Muscle of arm (tissue), 12 donors: Measurements from ENCODE around the gene HSPA4L. TPM values are rescaled to one million over a fixed set of nuclear protein-coding genes. Genes with fewer than 3 reads are reported as not detected.

Experiments
- DNase-seq: peaks from one replicate; pipeline ENCODE4 v3.0.0-alpha.2; 2013
- polyA plus RNA-seq, 12 donors: library from polyadenylated mRNA; unstranded; fragments of 120-200 nt; gene quantifications; one replicate each; pipeline ENCODE4 v1.2.1, GENCODE V29; 2013; ENCODE audit not compliant: insufficient read length in 12 of 12

The HSPA4L gene
- polyA plus RNA-seq, 12 donors: 6.2 to 130 (median 7.6) TPM; not detected in 1

DNA sequence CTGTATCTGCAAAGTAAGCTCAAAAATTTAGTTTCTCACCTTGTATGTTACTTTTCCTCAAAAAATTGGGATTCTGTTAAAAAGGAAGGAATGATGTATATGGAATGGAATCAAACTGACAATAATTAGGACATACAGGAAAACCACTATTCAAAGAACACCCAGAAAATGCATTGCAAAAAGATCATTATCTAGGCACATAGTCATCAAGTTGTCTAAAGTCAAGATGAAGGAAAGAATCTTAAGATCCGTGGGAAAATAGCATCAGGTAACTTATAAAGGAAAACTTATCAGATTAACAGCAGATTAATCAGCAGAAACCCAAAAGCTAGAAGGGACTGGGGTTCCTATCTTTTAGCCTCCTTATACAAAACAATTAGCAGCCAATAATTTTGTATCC is 75.5 kb downstream of the HSPA4L start:
- no peak for DNase-seq

GRCh38 chr4:127868196-127868595 is 86.1 kb downstream of the HSPA4L start:
- DNase-seq: no peak

DNA sequence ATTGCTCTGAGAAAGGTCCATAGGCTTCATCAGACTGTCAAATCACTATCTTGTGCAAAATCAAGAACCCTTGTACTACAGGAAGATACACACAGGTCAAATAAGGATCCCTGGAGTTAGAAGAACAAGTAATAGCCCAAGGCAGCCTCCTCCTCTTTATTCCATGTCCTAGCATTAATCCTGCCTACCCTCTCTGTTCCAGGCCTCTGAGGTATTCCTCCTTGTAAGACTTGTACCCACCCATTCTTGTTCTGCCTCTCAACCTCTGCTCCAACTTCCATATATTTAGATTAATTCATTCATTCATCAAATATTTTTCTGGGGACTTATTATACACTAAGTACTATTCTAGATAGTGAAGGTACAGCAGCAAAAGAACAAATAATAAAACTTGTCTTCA is 88.2 kb downstream of the HSPA4L start:
- no peak for DNase-seq

GRCh38 chr4:127870688-127871087 is 88.6 kb downstream of the HSPA4L start:
- peak; percentile 17 for DNase-seq

GRCh38 chr4:127875791-127876190 is 93.7 kb downstream of the HSPA4L start:
- no peak for DNase-seq

DNA sequence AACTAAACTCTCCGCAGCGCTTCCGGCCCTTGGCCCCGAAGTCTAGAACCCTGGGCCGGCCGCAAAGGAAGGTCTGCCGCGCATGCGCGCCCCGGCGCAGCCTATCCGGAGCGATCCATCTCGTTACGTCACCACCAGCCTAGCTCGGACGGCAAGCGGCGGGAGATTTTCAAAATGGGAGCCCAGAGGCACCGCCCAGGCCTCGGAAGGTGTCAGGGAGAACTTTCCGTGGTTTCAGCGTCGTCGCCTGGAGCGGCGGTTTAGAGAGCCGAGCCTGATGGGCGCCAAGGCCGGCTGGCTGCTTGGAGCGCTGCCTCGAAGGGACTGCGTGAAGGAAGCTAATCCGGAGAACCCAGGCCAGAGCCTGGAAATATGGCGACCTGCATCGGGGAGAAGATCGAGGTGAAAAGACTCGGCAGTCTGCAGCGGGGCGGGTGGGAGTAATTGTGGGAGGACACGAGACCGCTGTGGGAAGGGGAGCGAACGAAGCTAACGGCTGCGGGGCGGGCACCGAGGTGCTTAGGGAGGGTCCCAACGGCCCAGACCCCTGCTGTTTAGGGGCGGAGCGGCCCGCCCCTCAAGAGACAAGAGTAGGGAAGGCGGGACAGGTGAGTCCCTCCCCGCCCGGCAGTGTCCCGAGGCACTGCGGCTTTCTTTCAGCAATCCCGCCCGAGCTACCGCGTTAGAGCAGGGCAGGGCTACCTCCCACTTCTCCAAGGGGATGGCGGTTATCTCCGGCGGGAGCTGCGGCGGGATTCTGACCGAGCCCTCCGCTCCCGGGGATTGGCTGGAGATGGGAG is 98.8 kb downstream of the HSPA4L start, which contains the start of gene PLK4:
TSS of gene PLK4 (plus strand) at position 131 of the 800 bp plus-strand sequence. CDS start at position 373, 242 bp downstream.
- peak; percentile 99 for DNase-seq

DNA sequence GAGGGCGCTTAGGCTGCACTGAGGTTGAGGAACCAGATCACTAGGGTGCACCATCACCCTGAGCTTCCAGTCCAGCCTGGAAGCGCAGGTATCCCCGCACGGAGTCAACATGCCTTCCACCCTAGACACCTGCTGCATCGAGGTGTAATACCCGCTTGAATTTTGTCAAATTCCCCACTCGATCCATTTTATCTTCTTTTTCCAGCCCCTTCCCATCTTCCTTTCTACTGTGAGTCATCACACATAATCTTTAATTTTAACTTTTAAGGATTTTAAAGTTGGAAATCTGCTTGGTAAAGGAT is 99.4 kb downstream of the HSPA4L start:
- no peak for DNase-seq

DNA sequence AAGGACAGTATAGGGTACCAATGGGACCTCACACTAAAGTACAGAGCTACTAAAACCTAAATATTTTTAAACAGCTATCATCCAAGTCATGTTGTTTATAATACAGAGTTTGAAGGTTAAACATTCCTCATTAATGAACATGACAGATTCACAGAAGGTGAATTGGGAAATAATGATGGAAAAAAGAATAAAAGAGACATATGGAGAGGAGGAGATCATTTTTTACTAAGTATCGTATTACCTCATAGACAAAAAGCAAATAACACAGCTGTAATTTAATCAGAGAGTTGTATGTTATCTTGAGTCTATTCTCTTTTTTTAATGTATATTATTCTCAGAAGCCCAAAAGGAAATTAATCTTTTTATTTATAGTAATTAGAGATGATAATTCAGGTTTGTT is 106.4 kb downstream of the HSPA4L start:
- no peak for DNase-seq

DNA sequence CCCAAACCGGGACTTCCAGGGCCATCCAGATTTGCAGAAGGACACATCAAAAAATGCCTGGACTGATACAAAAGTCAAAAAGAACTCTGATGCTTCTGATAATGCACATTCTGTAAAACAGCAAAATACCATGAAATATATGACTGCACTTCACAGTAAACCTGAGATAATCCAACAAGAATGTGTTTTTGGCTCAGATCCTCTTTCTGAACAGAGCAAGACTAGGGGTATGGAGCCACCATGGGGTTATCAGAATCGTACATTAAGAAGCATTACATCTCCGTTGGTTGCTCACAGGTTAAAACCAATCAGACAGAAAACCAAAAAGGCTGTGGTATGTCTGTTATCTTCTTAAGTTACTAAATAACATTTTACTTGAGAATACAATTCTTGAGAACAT is 107.8 kb downstream of the HSPA4L start:
- DNase-seq: no peak

Other genes starting within 250 kb of the HSPA4L start
- 10 to 100 TPM in 6 of 12 donors, 1 to 10 TPM in 5, not detected in 1; 6.7 to 19.8 (median 10.6) TPM for gene INTU, start 149.4 kb upstream of the HSPA4L start, polyA plus RNA-seq
- gene SLC25A31, start 51.9 kb upstream of the HSPA4L start, polyA plus RNA-seq: under 1 TPM in 1 of 12 donors, not detected in 11; 0.09 TPM
- 10 to 100 TPM in 8 of 12 donors, 1 to 10 TPM in 3, not detected in 1; 6.2 to 21.0 (median 14.7) TPM for gene PLK4, start 98.6 kb downstream of the HSPA4L start, polyA plus RNA-seq
- 10 to 100 TPM in 11 of 12 donors, not detected in 1; 15.1 to 31.3 (median 19.1) TPM for gene MFSD8, start 182.9 kb downstream of the HSPA4L start, polyA plus RNA-seq
- 100 to 1,000 TPM in 1 of 12 donors, 10 to 100 TPM in 11; 13.9 to 153 (median 18.9) TPM for gene ABHD18, start 183.1 kb downstream of the HSPA4L start, polyA plus RNA-seq